Right lobe of liver (tissue), 4 donors: Measurements from ENCODE around the gene ADAMTS16.

Experiments used
- POLR2A ChIP-seq: fragments of 450-650 bp; IDR thresholded peaks from one replicate; pipeline ENCODE4 v1.6.1; 2017; ENCODE audit warnings: antibody characterized with exemption, mild to moderate bottlenecking
- TF ChIP-seq, protein P1 (sequence below), 4 donors: fragments of 200-600 bp in 3 of 4; fragments of 450-650 bp in 1 of 4; IDR thresholded peaks; one replicate each; pipeline versions ENCODE4 v1.5.1 to v1.8.0; 2016 to 2022; ENCODE audit warnings: antibody characterized with exemption in 4 of 4, mild to moderate bottlenecking in 2 of 4
- donor health status: DM: no; HTN: no; CAD: no.
- donor health status: DM: no; HTN: no; CAD: no.
- donor health status: DM: no; HTN: yes; CAD: no.

DNA sequence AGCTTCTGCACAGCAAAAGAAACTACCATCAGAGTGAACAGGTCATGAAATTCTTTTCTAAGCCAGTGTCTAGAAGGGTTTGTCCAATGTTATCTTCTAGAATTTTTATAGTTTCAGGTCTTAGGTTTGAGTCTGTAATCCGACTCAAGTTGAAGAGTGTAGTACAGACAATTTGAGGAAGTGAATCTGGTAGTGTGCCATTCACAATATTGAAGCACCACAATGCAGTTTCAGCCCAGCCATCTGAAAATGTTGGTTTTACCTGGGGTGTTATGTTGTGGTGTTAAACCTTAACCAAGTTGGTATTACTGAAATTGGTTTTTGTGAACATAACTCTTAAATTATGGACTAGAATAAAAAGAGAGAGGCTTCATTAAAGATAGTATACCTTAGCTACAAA is 77.2 kb downstream of the ADAMTS16 start:
- TF ChIP-seq, protein P1, sequence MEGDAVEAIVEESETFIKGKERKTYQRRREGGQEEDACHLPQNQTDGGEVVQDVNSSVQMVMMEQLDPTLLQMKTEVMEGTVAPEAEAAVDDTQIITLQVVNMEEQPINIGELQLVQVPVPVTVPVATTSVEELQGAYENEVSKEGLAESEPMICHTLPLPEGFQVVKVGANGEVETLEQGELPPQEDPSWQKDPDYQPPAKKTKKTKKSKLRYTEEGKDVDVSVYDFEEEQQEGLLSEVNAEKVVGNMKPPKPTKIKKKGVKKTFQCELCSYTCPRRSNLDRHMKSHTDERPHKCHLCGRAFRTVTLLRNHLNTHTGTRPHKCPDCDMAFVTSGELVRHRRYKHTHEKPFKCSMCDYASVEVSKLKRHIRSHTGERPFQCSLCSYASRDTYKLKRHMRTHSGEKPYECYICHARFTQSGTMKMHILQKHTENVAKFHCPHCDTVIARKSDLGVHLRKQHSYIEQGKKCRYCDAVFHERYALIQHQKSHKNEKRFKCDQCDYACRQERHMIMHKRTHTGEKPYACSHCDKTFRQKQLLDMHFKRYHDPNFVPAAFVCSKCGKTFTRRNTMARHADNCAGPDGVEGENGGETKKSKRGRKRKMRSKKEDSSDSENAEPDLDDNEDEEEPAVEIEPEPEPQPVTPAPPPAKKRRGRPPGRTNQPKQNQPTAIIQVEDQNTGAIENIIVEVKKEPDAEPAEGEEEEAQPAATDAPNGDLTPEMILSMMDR (IDR thresholded peaks at IDR 0.05) = no peak
- no peak for TF ChIP-seq POLR2A
